Erythroblast (primary cell): ENCODE measurements around the gene DNAJA2.

ENCODE experiments used
- GATA1 ChIP-seq: IDR thresholded peaks from 2 replicates; pipeline ENCODE4 v1.6.1; 2011; ENCODE audit warnings: low read depth, mild to moderate bottlenecking, control low read depth, low read length, moderate library complexity
- POLR2A ChIP-seq: IDR thresholded peaks from 2 replicates; pipeline ENCODE4 v1.6.1; 2011; ENCODE audit warnings: mild to moderate bottlenecking, low read length

DNA sequence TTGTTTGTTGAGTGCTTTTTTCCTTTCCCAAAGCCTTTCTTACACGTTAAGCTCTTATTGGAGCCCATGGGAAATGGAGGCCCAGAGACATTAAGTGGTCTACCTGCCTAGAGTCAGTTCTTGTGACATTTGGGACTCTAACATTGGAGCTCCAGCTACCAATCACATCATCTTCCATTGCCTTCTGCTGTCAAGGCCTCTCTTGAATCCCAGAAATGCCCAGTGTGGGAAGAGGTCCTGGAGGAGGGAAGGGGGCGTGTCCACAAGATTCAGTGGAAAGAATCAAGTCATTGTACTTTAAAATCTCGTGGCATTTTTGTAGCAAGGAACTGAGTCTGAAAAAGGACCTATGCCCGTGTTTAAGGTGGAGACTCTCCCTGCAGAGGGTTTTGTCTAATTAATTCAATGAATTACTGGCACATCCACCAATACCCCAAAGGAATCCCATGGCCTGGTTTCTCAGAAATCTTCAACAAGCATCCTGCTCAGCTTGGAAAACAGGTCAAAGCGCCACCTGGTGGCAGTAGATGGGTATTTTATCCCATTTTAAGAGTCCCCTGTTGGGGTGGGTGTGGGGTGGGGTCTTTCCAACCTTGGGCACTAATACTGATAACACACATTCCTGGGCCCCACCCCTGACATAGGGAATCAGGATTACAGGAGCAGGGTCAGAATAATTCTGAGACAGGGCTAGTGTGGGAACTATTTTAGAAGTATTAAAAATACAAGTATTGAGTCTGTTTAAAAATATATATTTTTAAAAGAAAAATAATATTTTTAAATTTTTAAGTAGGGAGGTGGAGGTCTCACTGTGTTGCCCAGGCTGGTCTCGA, 64.7 kb downstream of the DNAJA2 start:
- TF ChIP-seq POLR2A (no peak), GATA1 (no peak)
